CMK (cell line): ENCODE data around the gene RNF19B.

Experiments used
- DNase-seq: peaks from one replicate; pipeline ENCODE4 v3.0.0-alpha.2; 2010; ENCODE audit warnings: low read depth

The RNF19B gene

GRCh38 chr1:32900371-32900955 is 64.1 kb downstream of the RNF19B start:
- no peak for DNase-seq

- no peak for DNase-seq
These were observed 64.9 kb downstream of the RNF19B start for GRCh38 chr1:32899586-32900296.

- no peak for DNase-seq
These were observed 65.7 kb downstream of the RNF19B start for GRCh38 chr1:32898958-32899357.

GRCh38 chr1:32898056-32898455 is 66.6 kb downstream of the RNF19B start:
- DNase-seq, result no peak

GRCh38 chr1:32897082-32898049 is 67.2 kb downstream of the RNF19B start:
- no peak for DNase-seq

GRCh38 chr1:32896451-32896850 is 68.2 kb downstream of the RNF19B start:
- no peak for DNase-seq

GRCh38 chr1:32895325-32896215 is 69.0 kb downstream of the RNF19B start:
- DNase-seq, result no peak

- DNase-seq, result no peak
These were observed 69.9 kb downstream of the RNF19B start for GRCh38 chr1:32894681-32895080.

- DNase-seq, result no peak
These were observed 70.5 kb downstream of the RNF19B start for GRCh38 chr1:32894019-32894600.

GRCh38 chr1:32893198-32894018 is 71.2 kb downstream of the RNF19B start:
- no peak for DNase-seq

GRCh38 chr1:32892368-32893197 is 72.0 kb downstream of the RNF19B start:
- no peak for DNase-seq

GRCh38 chr1:32891630-32892029 is 73.0 kb downstream of the RNF19B start:
- DNase-seq, result no peak

GRCh38 chr1:32891241-32891570 is 73.4 kb downstream of the RNF19B start:
- no peak for DNase-seq

- DNase-seq, result no peak
These were observed 73.9 kb downstream of the RNF19B start for GRCh38 chr1:32890516-32891240.

- no peak for DNase-seq
These were observed 74.8 kb downstream of the RNF19B start for GRCh38 chr1:32889731-32890278.

- DNase-seq, result no peak
These were observed 75.8 kb downstream of the RNF19B start for GRCh38 chr1:32888677-32889420.

GRCh38 chr1:32888134-32888533 is 76.5 kb downstream of the RNF19B start:
- no peak for DNase-seq

- no peak for DNase-seq
These were observed 77.0 kb downstream of the RNF19B start for GRCh38 chr1:32887623-32888022.
